NCI-H345 treated with DMSO at 0.1 percent for 48 hours (cell line): ENCODE results near the gene LECT2.

Experiments used
- DNase-seq: peaks from one replicate; lab custom pipeline; 2025; ENCODE audit not compliant: unreplicated experiment; lab: John Stamatoyannopoulos, UW

Gene LECT2

GRCh38 chr5:135954899-135955298, at the start of gene LECT2:
Gene LECT2 (minus strand): TSS chr5:135954983. CDS start chr5:135954833, 150 bp downstream.
- DNase-seq: no peak

DNA sequence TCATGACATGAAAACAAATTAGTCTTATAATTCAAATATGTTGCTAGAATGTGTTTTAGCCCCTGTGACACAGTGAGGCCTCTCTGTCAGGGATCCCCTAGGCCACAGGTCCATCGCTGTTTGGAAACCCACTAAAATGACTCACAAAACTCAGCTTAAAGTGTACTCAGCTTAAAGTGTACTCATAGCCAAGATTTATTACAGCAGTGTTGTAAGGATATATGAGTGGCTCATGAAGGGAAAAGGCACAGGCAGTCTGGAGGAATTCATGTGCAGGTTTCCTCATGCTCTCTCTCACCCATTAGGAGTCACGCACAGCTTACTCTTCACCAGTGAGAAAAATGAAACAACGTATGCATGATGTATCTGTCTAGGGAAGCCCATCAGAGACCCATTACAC, 49.7 kb upstream of the LECT2 start:
- DNase-seq: no peak

DNA sequence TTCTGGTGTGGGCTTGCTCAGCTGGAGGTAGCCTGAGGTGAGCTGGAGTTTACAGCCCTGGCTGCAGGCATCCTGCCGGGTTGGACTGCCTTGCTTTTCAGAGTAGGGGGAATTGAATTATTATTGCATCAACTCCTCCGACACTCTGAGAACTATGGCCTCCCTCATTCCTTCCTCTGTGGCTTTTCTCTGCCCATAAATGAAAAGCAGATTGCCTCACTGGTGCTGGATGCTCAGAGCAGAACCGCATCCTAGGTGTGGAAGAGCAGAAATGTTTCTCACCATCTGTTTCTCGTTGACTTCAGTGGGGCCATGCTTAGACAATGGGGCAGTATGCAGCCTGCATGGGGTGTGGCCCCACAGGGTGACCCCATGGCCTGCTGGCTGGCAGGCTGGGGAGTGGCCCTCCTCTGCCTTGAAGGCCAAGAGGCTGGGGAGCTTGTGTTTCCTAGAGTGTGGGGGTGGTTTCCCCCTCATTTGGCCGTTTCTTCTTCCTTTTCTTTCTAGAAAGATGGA, 46.7 kb upstream of the LECT2 start:
- no peak for DNase-seq

GRCh38 chr5:136000932-136001331, 46.1 kb upstream of the LECT2 start:
- no peak for DNase-seq

- no peak for DNase-seq
Measured at GRCh38 chr5:136000147-136000546, 45.4 kb upstream of the LECT2 start.

DNA sequence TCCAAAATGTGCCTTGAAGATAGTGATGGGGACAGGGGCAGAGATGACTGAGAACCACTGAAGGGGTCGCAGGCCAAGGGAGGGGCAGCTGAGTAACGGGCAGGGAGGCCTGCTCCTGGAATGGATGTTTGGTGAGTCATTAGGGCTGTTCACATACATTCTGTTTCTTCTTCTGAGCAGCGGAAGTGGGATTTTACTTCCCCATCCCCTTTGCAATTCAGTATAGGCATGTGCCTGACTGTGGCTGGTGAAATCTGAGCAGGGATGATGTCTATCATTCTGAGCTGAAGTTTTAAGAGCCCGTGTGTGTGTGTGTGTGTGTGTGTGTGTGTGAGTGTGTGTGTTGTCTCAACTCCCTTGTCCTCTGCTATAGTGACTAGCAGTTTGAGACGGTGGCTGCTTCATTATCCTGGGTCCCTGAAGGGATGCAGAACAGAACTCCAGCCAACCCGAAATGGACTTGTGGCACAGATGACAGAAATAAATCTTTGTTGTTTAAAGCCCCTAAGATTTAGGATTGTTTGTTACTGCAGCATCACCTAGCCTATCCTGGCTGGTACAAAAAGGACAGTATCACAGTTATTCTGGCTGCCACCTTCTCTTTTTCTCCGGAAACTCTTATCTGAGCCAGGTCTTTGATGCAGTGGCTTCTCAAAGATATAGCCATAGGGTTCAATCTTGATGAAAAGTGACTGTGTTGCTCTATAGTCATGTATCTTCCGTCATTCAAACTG, 44.8 kb upstream of the LECT2 start:
- no peak for DNase-seq

- no peak for DNase-seq
Measured at GRCh38 chr5:135998889-135999288, 44.1 kb upstream of the LECT2 start.

GRCh38 chr5:135997673-135998335, 43.0 kb upstream of the LECT2 start:
- no peak for DNase-seq

DNA sequence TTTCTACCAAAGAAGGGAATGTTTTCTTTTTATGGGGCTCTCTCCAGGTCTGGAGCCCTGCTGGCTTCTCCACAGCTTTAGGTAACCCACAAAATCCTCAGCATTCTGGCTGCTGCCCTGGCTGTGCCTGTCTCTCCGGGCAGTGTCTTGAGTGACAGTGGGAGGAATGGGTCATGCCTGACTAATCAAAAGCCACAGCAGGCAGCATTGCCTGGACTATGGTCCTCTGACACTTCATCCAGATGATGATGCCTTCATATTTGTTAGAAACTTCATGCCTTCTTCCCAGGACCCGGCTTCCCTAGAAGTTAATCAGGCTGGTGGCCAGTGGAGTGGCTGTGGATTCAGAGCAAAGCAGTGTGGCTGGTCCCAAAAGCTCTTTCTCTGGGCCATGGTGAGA, 41.8 kb upstream of the LECT2 start:
- DNase-seq: no peak

DNA sequence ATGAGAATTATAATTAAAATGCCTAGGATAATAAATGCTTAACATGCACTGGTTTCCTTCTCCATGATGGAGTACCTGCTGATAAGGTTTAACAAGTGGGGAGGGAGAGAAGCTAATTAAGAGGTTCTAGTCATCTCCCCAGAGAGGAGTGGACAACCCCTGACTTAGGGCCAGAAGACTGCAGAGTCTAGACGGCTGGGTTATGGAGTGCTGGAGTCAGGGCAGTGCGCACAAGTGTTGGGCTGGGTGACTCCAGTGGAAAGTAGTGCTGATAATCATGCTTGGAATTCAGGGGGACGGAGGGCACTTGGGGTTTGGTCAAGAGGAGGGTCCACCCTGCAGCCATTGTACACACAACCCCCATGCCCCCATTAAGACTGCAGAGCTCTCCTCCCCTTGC, 41.2 kb upstream of the LECT2 start:
- no peak for DNase-seq

GRCh38 chr5:135993880-135994636, 39.3 kb upstream of the LECT2 start:
- DNase-seq: no peak

- DNase-seq: no peak
Measured at GRCh38 chr5:135993335-135993879, 38.6 kb upstream of the LECT2 start.

DNA sequence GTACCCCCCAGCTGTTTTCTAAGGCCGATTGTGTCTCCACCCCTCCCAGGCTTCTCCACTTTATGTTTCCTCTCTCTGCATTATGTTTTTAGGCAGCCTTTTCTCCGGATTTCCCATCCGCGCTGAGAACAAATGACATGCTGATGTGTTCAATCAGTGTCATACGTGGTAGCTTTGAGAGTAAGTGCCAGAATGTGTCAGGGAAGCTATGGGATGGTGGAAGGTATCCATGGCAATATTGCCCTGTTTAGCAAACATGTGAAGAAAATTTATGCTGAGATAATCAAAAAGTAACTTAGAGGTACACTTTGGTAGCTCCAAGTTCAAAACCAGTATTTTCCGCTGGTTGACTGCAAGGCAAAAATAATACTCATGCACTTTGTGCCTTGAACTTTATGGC, 36.6 kb upstream of the LECT2 start:
- no peak for DNase-seq

DNA sequence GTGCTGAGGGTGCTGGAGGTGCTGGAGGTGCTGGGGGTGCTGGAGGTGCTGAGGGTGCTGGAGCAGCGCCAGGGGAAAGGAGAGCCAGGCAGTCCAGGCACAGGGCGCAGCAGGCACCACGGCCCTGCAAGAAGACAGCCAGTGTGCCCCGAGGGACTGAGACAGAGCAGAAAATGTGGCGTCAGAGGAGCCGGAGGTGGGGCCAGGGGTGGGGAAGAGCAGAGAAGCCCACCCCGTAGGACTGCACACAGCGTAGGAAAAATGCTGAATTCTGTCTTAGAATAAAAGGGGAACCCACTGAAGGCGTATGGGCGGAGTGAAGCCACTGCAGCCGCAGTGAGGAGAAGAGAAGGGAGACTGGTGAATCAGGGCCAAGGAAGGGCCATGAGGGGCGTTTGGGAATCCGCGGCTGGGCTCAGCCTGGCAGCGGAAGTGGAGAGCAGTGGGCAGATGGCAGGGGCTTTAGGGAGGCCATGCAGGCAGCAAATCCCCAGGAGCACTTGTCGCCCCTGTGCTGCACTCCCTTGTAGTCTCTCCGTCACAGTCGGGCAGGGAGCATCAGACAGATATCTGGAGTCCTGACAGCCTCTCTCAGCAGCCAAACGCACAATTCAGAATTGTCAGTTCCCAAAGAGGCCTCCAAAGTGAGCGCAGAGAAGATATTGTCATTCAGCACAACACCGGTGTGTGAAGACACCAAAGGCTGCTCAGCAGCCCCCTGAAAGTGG, 35.9 kb upstream of the LECT2 start:
- DNase-seq: no peak

- no peak for DNase-seq
Measured at GRCh38 chr5:135989686-135990085, 34.9 kb upstream of the LECT2 start.

DNA sequence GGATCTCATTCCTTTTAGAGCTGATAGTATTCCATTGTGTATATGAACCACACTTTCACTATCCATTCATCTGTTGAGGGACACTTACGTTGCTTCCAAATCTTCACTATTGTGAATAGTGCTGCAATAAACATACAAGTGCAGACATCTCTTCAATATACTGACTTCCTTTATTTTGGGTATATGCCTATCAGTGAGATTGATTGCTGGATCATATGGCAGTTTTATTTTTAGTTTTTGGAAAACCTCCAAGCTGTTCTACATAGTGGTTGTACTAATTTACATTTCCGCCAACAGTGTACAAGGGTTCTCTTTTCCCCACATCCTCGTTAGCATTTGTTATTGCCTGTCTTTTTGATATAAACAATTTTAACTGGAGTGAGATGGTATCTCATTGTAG, 33.8 kb upstream of the LECT2 start:
- DNase-seq: no peak

GRCh38 chr5:135986891-135987401, 32.2 kb upstream of the LECT2 start:
- DNase-seq: no peak

GRCh38 chr5:135986401-135986800, 31.6 kb upstream of the LECT2 start:
- DNase-seq: no peak

DNA sequence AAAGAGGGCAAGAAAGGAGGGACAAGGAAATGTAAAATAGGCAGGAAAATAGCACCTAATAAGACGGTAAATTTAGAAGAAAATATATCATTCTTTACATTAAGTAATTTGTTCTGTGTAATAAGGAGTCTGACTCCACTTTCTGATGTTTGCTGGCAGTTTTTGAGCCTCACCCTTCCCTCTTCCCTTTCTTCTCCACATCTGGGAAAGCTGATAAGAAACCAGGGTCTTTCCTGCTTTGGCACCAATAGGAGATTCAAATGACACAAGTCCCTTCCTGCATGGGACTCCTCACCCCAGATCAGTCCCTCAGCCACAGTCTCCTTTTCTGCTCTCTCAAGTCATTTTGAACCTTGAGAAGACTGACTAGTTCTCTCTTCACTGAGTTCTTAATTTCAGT, 31.2 kb upstream of the LECT2 start:
- DNase-seq: no peak

GRCh38 chr5:135980620-135981019, 25.8 kb upstream of the LECT2 start:
- no peak for DNase-seq

- DNase-seq: no peak
Measured at GRCh38 chr5:135979510-135979909, 24.7 kb upstream of the LECT2 start.
